A549 treated with AZD2906 at 1 μM for 4 hours (cell line): ENCODE data around the gene PITPNM3. TPM values are rescaled to one million over a fixed set of nuclear protein-coding genes. Genes with fewer than 3 reads are reported as not detected.

ENCODE experiments used
- total RNA-seq: library from RNA; stranded (reverse); fragments of 200-300 nt; extraction: Qiagen RNA extraction; gene quantifications from 5 replicates; pipeline ENCODE4 v1.2.3, GENCODE V29; 2022

Gene PITPNM3
- 1.8 to 2.8 TPM (median 2.2 TPM) in 5 replicates for total RNA-seq

GRCh38 chr17:6556121-6557039, at the start of gene PITPNM3:
PITPNM3 (minus strand) TSS chr17:6556555; CDS start chr17:6556406, 149 bp downstream.

DNA sequence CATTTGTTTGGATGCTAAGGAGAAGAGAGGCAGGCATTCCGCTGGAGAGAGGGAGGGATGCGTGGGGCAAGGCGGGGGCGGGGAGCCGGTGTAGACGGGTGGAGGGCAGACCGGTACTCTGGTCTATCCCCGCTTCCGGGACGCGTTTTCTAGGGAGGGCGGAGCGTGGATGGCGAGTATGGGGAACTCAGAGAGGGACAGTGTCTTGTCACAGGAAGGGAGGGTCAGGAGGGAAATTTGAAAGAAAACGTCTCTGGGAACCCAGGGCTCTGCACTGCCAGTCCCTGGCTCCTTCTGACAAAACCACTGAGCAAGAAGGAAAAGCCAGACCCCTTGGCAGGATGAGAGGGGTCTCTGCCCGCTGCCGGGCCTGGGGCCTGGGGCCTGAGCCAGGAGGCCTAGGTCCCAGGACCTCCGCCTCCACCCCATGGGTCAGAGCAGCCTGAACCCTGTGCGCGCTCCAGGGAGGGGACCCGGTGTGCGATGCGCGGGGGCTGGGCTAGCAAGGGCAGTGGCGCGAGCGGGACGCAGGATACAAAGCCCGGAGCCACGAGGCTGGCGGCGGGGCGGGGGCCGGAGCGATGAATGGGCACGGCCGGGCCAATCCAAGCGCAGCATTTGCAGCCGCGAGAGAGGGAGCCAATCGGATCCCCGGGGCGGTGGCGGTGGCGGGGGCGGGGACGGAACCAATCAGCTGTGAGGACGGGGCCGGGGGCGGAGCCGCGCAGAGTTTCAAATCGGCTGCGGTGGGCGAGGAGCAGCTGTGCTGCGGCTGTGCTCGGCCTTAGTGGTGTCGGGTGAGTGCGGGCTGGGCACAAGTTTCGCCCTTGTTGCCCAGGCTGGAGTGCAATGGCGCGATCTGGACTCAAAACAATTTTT, 112.4 kb downstream of the PITPNM3 start, which contains the start of gene PIMREG:
Gene PIMREG, plus strand, starts transcription at position 764 of the 879 bp plus-strand sequence. CDS start 656 bp downstream, outside the sequence.

DNA sequence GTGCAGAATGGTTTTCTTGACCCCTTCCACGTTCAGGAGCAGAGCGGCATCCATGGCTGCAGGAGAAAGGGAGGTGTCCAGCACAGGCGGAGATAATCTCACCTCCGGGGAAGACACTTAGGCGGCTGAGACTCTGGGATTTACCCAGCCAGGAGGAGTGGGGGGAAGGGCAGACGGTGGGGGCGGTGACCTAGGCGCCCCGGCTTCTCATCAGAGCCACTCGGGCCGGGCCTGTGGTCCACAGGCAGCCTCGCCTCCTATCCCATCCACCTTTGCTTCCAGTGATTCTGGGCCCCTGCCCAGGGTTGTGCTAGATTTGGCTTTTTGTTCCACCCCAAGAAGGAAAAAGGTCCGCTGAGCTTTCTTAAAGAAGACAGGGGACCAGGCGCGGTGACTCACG, 121.3 kb downstream of the PITPNM3 start, which contains the start of gene AIPL1:
Gene AIPL1, minus strand, starts transcription at position 71 of the 400 bp plus-strand sequence. Its CDS starts 17 bp downstream, at position 54.

Other genes starting within 250 kb of the PITPNM3 start
- not detected in 5 replicates for gene AIPL1, start 121.4 kb downstream of the PITPNM3 start, total RNA-seq
- gene PIMREG, start 112.1 kb downstream of the PITPNM3 start, total RNA-seq: 39.0 to 51.9 TPM (median 47.7 TPM) in 5 replicates
- 17.6 to 20.5 TPM (median 17.8 TPM) in 5 replicates for gene KIAA0753, start 84.2 kb upstream of the PITPNM3 start, total RNA-seq
- 393 to 446 TPM (median 420 TPM) in 5 replicates for gene TXNDC17, start 84.5 kb upstream of the PITPNM3 start, total RNA-seq
- gene MED31, start 95.0 kb upstream of the PITPNM3 start, total RNA-seq: 16.1 to 31.2 TPM (median 28.2 TPM) in 5 replicates
- gene C17orf100, start 95.2 kb upstream of the PITPNM3 start, total RNA-seq: 1.8 to 3.2 TPM (median 2.7 TPM) in 5 replicates
- gene SLC13A5, start 156.8 kb upstream of the PITPNM3 start, total RNA-seq: 0.17 to 0.32 TPM (median 0.19 TPM) in 5 replicates
- not detected in 5 replicates for gene XAF1, start 199.5 kb upstream of the PITPNM3 start, total RNA-seq
- not detected in 5 replicates for gene FBXO39, start 219.7 kb upstream of the PITPNM3 start, total RNA-seq